ENCODE results near the gene PRKRA. TPM values are rescaled to one million over a fixed set of nuclear protein-coding genes. Genes with fewer than 3 reads are reported as not detected.

PRKRA gene
- polyA plus RNA-seq, 1 of the 3 experiments (the other 2 are of a cell fraction), result 44.3 TPM

GRCh38 chr2:178422097-178422496, 28.9 kb downstream of the PRKRA start:
- Histone ChIP-seq H4K20me1 (ENCODE audit: insufficient read depth) (no peaks in the 10 kb centered on the region), H3K27ac (ENCODE audit: low read depth in 2 of 2, low read length in 1 of 2) (no peak overlapping the region), H3K4me2 (no peak overlapping the region), H3F3A (replicated peaks; ENCODE audit: insufficient read depth) (no peaks in the 10 kb centered on the region), H3K9me2 (no peaks in the 10 kb centered on the region), H3K4me1 (ENCODE audit: control insufficient read depth in 1 of 2, insufficient read depth in 2 of 2, low read depth in 1 of 2, low read length in 1 of 2) (no peaks in the 10 kb centered on the region), H3K79me2 (ENCODE audit: insufficient read depth) (peaks cover 43% of the 10 kb centered on the region), H3K9ac (no peak overlapping the region), H3K36me3 (replicated peaks in 1 of 2; ENCODE audit: control insufficient read depth in 1 of 2, insufficient read depth in 2 of 2, low read length in 1 of 2) (peaks cover 6 to 15% of the 10 kb centered on the region in 2 experiments), H3K27me3 (ENCODE audit: insufficient read depth) (no peaks in the 10 kb centered on the region), H3K4me3 (ENCODE audit: low read depth in 2 of 2, low read length in 1 of 2) (no peak overlapping the region), H2AFZ (ENCODE audit: low read depth) (no peak overlapping the region), H3K9me3 (no peaks in the 10 kb centered on the region)
- DNase-seq, result no peak
- ChIA-PET CTCF (interaction anchor here (2.2 kb wide), 1 partner anchor 7 kb away, joined by 10 read pairs; no protein-coding TSS in a partner anchor), POLR2A (no interaction called here)
- WGBS (ENCODE audit: low lambda C conversion rate), result 78% methylated on average over 3 of the region's 3 CpGs
- TF ChIP-seq, protein P1, sequence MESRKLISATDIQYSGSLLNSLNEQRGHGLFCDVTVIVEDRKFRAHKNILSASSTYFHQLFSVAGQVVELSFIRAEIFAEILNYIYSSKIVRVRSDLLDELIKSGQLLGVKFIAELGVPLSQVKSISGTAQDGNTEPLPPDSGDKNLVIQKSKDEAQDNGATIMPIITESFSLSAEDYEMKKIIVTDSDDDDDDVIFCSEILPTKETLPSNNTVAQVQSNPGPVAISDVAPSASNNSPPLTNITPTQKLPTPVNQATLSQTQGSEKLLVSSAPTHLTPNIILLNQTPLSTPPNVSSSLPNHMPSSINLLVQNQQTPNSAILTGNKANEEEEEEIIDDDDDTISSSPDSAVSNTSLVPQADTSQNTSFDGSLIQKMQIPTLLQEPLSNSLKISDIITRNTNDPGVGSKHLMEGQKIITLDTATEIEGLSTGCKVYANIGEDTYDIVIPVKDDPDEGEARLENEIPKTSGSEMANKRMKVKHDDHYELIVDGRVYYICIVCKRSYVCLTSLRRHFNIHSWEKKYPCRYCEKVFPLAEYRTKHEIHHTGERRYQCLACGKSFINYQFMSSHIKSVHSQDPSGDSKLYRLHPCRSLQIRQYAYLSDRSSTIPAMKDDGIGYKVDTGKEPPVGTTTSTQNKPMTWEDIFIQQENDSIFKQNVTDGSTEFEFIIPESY (IDR thresholded peaks at IDR 0.05; ENCODE audit: borderline replicate concordance, low read depth), result no peak
- TF ChIP-seq GABPA (IDR thresholded peaks at IDR 0.05; ENCODE audit: low read depth), result no peak

DNA sequence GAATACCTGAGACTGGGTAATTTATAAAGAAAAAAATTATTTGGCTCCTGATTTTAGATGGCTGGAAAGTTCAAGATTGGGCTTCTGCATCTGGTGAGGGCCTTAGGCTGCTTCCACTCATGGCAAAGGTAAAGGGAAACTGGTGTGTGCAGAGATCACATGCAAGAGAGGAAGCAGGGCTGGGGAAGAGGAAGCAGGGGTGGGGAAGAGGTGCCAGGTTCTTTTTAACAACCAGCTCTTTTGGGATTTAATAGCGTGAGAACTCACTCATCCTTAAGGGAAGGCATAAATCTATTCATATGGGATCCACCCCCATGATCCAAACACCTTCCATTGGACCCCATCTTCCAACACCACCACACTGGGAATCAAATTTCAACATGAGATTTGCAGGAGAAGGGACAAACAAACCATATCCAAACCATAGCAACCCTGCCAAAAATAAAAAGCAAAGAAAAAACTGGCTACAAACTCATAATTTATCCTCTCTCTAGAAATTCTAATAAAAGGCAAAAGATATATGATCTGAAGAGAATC, 30.4 kb downstream of the PRKRA start:
- no peak overlapping the region for H3K4me2 ChIP-seq
- H3K9ac ChIP-seq, result no peak overlapping the region
- no peaks in the 10 kb centered on the region; a peak in 1 of 4 replicates for H3K4me1 ChIP-seq (ENCODE audit: control insufficient read depth in 1 of 2, insufficient read depth in 2 of 2, low read depth in 1 of 2, low read length in 1 of 2)
- H3K27ac ChIP-seq (ENCODE audit: low read depth in 2 of 2, low read length in 1 of 2), result no peak overlapping the region
- ChIA-PET POLR2A (no interaction called here), CTCF (interaction anchor here (0.9 to 8.7 kb wide), 7 partner anchors 20 to 309 kb away, joined by 3 to 199 read pairs (median 6); partner anchors contain the start of gene RBM45)
- no peaks in the 10 kb centered on the region for H3K27me3 ChIP-seq (ENCODE audit: insufficient read depth)
- WGBS (ENCODE audit: low lambda C conversion rate), result 95% methylated on average over 1 of the region's 1 CpG
- H2AFZ ChIP-seq (ENCODE audit: low read depth), result no peak overlapping the region
- no peaks in the 10 kb centered on the region for H3F3A ChIP-seq (replicated peaks; ENCODE audit: insufficient read depth)
- TF ChIP-seq FOSL2 (IDR thresholded peaks at IDR 0.05; ENCODE audit: borderline replicate concordance, low read depth) (no peak), GABPA (IDR thresholded peaks at IDR 0.05; ENCODE audit: low read depth) (no peak), ELF1 (IDR thresholded peaks at IDR 0.05) (no peak), RFX5 (IDR thresholded peaks at IDR 0.05; ENCODE audit: low read length) (no peak), MXI1 (IDR thresholded peaks at IDR 0.05; ENCODE audit: low read depth, low read length) (no peak), TCF12 (IDR thresholded peaks at IDR 0.05) (no peak), EZH2phosphoT487 (IDR thresholded peaks at IDR 0.05; ENCODE audit: borderline replicate concordance, low read depth) (no peak), GATA2 (CRISPR knock-in tag; IDR thresholded peaks at IDR 0.05) (no peak), YY1 (IDR thresholded peaks at IDR 0.05; ENCODE audit: low read depth) (no peak)
- TF ChIP-seq, protein P2, sequence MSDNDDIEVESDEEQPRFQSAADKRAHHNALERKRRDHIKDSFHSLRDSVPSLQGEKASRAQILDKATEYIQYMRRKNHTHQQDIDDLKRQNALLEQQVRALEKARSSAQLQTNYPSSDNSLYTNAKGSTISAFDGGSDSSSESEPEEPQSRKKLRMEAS (IDR thresholded peaks at IDR 0.05; ENCODE audit: low read depth), result no peak
- TF ChIP-seq, protein P3, sequence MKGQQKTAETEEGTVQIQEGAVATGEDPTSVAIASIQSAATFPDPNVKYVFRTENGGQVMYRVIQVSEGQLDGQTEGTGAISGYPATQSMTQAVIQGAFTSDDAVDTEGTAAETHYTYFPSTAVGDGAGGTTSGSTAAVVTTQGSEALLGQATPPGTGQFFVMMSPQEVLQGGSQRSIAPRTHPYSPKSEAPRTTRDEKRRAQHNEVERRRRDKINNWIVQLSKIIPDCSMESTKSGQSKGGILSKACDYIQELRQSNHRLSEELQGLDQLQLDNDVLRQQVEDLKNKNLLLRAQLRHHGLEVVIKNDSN (IDR thresholded peaks at IDR 0.05; ENCODE audit: borderline replicate concordance, low read depth), result no peak
- TF ChIP-seq, protein P4, sequence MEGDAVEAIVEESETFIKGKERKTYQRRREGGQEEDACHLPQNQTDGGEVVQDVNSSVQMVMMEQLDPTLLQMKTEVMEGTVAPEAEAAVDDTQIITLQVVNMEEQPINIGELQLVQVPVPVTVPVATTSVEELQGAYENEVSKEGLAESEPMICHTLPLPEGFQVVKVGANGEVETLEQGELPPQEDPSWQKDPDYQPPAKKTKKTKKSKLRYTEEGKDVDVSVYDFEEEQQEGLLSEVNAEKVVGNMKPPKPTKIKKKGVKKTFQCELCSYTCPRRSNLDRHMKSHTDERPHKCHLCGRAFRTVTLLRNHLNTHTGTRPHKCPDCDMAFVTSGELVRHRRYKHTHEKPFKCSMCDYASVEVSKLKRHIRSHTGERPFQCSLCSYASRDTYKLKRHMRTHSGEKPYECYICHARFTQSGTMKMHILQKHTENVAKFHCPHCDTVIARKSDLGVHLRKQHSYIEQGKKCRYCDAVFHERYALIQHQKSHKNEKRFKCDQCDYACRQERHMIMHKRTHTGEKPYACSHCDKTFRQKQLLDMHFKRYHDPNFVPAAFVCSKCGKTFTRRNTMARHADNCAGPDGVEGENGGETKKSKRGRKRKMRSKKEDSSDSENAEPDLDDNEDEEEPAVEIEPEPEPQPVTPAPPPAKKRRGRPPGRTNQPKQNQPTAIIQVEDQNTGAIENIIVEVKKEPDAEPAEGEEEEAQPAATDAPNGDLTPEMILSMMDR (IDR thresholded peaks at IDR 0.05), result no peak
- TF ChIP-seq, protein P1 (IDR thresholded peaks at IDR 0.05; ENCODE audit: borderline replicate concordance, low read depth), result no peak
- H3K4me3 ChIP-seq (ENCODE audit: low read depth in 2 of 2, low read length in 1 of 2), result no peak overlapping the region
- DNase-seq, result no peak
- H3K36me3 ChIP-seq (replicated peaks in 1 of 2; ENCODE audit: control insufficient read depth in 1 of 2, insufficient read depth in 2 of 2, low read length in 1 of 2), result peaks cover 2 to 8% of the 10 kb centered on the region in 2 experiments
- H4K20me1 ChIP-seq (ENCODE audit: insufficient read depth), result no peaks in the 10 kb centered on the region
- H3K9me2 ChIP-seq, result no peaks in the 10 kb centered on the region
- no peaks in the 10 kb centered on the region for H3K9me3 ChIP-seq
- H3K79me2 ChIP-seq (ENCODE audit: insufficient read depth), result peaks cover 38% of the 10 kb centered on the region

All from SK-N-SH (cell line).